Glomerular visceral epithelial cell (primary cell): Measurements from ENCODE around the gene ZSCAN2.
"Not testable (repeated sequence)": the region's sequence is repeated elsewhere in the genome, so short reads cannot be mapped to it uniquely, and the experiment has no call there.

Experiments
- DNase-seq: peaks from one replicate; pipeline ENCODE4 v3.0.0-alpha.2; 2016; ENCODE audit errors: extremely low spot score

The ZSCAN2 gene

DNA sequence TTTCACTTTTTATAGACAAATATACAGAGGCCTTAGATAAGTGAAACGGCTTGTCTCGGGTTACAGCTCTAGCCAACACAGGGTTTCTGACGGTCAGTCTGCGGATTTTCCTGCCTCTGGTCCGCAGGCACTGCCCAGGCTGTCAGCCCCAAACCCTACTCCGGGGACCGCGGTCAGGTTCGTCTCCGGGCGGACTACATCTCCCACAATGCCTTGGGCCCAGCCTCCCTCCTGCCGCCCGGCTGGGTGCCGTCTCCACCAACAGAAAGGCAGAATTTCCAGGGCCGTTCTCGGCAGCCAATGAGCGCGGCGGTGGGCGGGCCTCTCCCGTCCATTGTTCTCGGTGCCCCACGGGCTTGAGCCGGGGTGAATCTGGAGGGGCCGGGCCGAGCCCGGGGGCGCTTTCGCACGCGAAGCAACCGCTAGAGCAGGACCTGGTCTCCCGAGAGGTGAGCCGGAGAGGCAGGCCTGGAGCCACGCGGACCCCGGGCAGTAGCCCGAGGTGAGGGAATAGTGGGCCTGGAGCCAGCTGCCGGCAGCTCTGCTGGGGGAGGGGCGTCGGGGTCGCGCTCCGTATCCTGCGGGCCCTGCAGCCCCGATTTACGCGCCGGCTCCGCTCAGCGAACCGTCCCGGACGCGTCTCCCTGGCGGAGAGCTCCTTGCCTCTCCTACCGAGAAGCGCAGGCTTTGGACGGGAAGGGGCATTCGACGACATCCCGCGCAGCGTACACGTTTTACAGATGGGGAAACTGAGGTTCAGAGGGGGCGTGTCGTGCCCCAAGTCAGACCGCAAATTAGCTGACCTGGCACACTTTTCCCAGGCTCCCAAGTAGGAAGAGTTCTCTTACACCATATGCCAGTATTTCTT lies at the start of gene ZSCAN2:
ZSCAN2 (plus strand) TSS at position 323 of the 868 bp plus-strand sequence. CDS start 2,919 bp downstream, outside the sequence.
- DNase-seq: peak; percentile 94

DNA sequence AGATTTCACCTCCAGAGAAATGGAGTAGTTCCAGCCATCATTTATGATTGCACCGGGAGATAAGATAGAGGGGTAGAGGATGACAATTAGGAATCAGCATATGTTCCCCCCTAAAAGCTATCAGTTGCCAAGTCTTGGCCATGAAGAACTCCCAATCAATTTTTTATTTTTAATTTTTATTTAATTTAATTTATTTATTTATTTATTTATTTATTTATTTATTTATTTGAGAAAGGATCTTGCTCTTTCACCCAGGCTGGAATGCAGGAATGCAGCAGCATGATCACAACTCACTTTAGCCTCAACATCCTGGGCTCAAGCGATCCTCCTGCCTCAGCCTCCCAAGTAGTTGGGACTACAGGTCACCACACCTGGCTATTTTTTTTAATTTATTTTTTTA lies 49.2 kb upstream of the ZSCAN2 start:
- DNase-seq: not testable (repeated sequence)

- peak; percentile 64 for DNase-seq
Measured at GRCh38 chr15:84552896-84553295, 47.9 kb upstream of the ZSCAN2 start.

- not testable (repeated sequence) for DNase-seq
Measured at GRCh38 chr15:84556690-84557089, 44.1 kb upstream of the ZSCAN2 start.

- DNase-seq: not testable (repeated sequence)
Measured at GRCh38 chr15:84568021-84568420, 32.8 kb upstream of the ZSCAN2 start.

DNA sequence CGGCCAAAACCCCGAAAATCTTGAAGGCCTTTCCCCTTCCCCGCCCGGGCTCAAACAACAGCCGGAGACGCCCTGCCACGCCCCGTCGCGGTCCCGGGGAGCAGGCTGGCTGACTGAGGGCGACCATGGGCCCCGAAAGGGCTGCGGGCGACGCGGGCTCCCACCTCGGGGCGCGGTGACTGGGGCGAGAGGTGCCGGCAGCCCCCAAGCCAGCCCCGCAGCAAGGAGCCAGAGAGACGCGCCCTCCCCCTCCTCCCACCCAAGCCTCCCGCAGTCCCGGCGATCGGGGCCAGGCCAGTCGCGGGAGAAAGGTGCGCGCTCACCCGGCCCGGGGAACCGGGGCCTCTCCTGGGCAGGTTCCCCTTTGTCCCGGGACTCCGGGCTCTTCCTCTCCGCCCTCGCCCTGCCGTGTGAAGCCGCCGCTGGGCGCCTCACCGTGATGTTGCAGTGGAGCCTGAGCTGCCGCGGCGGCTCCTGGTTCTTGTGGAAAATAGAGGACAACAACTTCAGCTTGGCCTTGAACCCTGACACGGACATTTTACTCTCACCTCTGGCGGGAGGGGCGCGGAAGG lies 30.6 kb upstream of the ZSCAN2 start:
- DNase-seq: peak; percentile 46

- DNase-seq: no peak
Measured at GRCh38 chr15:84572231-84572630, 28.6 kb upstream of the ZSCAN2 start.

- no peak for DNase-seq
Measured at GRCh38 chr15:84575493-84575892, 25.3 kb upstream of the ZSCAN2 start.

- not testable (repeated sequence) for DNase-seq
Measured at GRCh38 chr15:84577891-84578290, 22.9 kb upstream of the ZSCAN2 start.

- DNase-seq: peak; percentile 79
Measured at GRCh38 chr15:84579261-84579721, 21.5 kb upstream of the ZSCAN2 start.

- DNase-seq: not testable (repeated sequence)
Measured at GRCh38 chr15:84581676-84582428, 19.0 kb upstream of the ZSCAN2 start.

DNA sequence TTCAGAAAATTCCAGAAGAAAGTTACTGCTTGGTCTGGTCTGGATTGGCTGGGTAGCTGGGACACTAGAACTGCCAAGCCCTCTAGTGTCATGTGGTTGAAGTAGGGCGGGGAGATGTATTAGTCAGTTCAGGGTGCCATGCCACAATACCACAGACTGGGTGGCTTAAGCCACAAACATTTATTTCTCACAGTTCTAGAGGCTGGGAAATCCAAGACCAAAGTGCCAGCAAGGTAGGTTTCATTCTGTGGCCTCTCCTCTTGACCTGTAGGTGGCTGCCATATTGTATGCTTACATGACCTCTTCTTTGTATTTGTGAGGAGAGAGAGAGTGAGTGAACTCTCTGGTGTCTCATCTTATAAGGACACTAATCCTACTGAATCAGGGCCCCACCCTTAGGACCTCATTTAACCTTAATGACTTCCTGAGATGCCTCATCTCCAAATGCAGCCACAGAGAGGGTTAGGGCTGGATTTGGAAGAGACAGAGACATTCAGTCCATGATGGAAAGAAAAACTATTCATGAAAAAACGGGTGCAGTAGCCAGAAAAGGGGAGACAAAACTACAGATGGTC lies 18.1 kb upstream of the ZSCAN2 start:
- peak; percentile 28 for DNase-seq

- DNase-seq: not testable (repeated sequence)
Measured at GRCh38 chr15:84583921-84584320, 16.9 kb upstream of the ZSCAN2 start.

- DNase-seq: no peak
Measured at GRCh38 chr15:84586696-84587095, 14.1 kb upstream of the ZSCAN2 start.

- DNase-seq: peak; percentile 87
Measured at GRCh38 chr15:84588053-84588874, 12.5 kb upstream of the ZSCAN2 start.

- DNase-seq: no peak
Measured at GRCh38 chr15:84590406-84590805, 10.4 kb upstream of the ZSCAN2 start.

DNA sequence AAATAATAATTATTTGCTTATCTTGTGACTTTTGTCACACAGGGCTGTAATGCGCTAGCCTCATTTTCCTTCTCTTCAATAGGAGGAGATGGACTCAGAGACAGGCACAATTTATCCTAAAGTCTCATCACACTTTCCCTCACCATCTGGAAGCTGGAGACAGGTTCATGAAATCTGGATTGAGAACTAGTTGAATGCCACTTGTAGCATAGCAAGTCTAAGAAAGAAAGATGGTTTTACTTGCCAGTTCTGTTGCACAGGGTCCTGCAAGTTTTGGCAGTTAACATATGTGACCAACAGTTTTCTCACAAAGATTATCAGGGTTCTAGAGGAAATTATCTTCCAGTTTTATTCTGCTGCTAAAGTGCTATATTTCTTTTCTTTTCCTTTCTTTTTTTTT lies 9.0 kb upstream of the ZSCAN2 start:
- no peak for DNase-seq

DNA sequence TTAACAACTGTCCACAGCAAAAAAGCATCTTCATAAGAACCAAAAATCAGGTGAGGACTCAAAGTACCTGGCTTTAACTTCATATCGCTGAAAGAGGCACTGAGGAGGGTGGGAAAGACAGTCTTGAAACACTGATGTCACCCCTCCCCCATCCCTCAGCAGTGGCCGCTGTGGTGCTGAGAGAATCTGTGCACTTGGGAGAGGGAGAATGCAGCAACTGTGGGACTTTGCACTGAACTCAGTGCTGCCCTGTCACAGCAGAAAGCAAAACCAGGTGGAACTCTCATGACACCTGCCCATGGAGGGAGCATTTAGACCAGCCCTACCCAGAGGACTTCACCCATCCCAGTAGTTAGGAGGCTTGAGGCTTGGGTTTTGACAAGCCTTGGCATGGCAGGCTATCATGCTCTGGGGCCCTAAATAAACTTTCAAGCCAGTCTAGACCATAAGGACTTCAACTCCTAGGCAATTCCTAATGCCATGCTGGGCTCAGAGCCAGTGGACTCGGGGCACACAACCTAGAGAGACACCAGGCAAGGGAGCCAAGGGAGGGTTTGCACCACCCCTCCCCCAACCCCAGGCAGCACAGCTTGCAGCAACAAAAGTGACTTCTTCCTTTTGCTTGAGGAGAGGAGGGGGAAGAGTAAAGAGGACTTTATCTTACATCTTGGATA lies 6.1 kb upstream of the ZSCAN2 start:
- no peak for DNase-seq

DNA sequence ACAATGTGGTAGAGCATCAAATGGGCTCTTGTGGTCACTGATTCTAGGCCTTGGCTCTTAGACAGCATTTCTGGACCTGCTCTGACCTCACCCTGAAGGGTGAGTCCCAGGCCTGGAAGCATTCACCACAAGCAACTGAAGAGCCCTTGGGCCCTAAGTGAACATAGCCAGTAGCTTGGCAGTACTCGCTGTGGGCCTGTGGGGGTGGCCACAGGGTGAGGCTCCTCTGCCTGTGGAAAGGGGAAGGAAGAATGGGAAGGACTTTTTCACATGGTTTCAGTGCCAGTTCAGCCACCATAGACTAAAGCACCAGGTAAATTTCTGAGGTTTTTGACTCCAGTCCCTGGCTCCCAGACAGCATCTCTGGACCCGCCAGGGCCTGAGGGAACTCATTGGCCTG lies 5.1 kb upstream of the ZSCAN2 start:
- DNase-seq: no peak

GRCh38 chr15:84597296-84597695 lies 3.5 kb upstream of the ZSCAN2 start:
- DNase-seq: no peak

DNA sequence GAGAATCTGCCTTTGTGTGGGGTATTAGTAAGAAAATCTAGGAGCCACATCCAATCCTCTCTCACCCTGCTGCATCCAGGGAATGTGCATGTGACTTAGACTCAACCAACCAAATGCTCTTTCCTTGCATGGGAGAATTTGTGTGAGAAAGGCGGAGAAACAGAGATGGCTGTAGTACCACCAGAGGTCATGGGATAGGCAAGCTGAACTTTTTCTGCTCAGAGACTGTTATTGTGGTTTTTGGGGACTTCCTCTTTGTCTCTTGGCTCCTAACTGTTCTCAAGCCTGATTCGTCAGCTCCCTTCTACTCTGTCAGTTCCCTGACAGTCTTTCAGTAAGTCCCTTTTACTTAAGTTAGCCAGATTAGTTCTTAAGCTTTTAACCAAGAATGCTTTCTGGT lies 2.6 kb upstream of the ZSCAN2 start:
- peak; percentile 33 for DNase-seq
